ENCODE data around the gene DPP4. TPM values are rescaled to one million over a fixed set of nuclear protein-coding genes. Genes with fewer than 3 reads are reported as not detected.

The DPP4 gene
- total and polyA plus RNA-seq, 2 of the 13 experiments (the other 11 are each of a cell fraction or from before 2014, with no cell fraction given), result 39.4 to 109 TPM

GRCh38 chr2:162072976-162073887 lies 783 bp downstream of the DPP4 start (continued):
- TF ChIP-seq, protein P1, sequence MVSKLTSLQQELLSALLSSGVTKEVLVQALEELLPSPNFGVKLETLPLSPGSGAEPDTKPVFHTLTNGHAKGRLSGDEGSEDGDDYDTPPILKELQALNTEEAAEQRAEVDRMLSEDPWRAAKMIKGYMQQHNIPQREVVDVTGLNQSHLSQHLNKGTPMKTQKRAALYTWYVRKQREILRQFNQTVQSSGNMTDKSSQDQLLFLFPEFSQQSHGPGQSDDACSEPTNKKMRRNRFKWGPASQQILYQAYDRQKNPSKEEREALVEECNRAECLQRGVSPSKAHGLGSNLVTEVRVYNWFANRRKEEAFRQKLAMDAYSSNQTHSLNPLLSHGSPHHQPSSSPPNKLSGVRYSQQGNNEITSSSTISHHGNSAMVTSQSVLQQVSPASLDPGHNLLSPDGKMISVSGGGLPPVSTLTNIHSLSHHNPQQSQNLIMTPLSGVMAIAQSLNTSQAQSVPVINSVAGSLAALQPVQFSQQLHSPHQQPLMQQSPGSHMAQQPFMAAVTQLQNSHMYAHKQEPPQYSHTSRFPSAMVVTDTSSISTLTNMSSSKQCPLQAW (CRISPR knock-in tag; IDR thresholded peaks at IDR 0.05), result no peak
- TF ChIP-seq MED13 (CRISPR knock-in tag; IDR thresholded peaks at IDR 0.05) (no peak), ATF4 (CRISPR knock-in tag; IDR thresholded peaks at IDR 0.05) (no peak)

- ATAC-seq (no peak), DNase-seq (ENCODE audit: low spot score) (peak; percentile 59), FAIRE-seq (no peak)
- Histone ChIP-seq H3K79me2 (ENCODE audit: insufficient read depth, low read length) (peaks cover 15% of the 10 kb centered on the region), H3K4me1 (ENCODE audit: insufficient read depth, low read length) (peaks cover 78% of the 10 kb centered on the region), H3K4me2 (ENCODE audit: low read depth, low read length) (peak overlapping the region; percentile 99), H3K9me3 (ENCODE audit: low read length) (no peaks in the 10 kb centered on the region), H3K9ac (ENCODE audit: insufficient read depth, low read depth, low read length) (peak overlapping the region; percentile 75), H3K4me3 (replicated peaks in 1 of 3; ENCODE audit: insufficient read depth in 1 of 3, low read depth in 2 of 3, low read length in 3 of 3) (peak overlapping the region; percentile 71 to 89 (median 78); a peak in 5 of 6 replicates), H3K27ac (ENCODE audit: extremely low read length, insufficient read depth, low read length) (peak overlapping the region; percentile 13), H4K20me1 (ENCODE audit: insufficient read depth, low read length) (no peaks in the 10 kb centered on the region), H2AFZ (ENCODE audit: low read length) (no peak overlapping the region), H3K36me3 (replicated peaks in 1 of 2; ENCODE audit: control insufficient read depth in 1 of 2, insufficient read depth in 2 of 2, low read length in 2 of 2) (peaks cover 0 to 4% of the 10 kb centered on the region in 2 experiments; a peak in 2 of 5 replicates), H3K27me3 (ENCODE audit: control insufficient read depth in 1 of 2, insufficient read depth in 2 of 2, low read length in 2 of 2) (no peaks in the 10 kb centered on the region; a peak in 1 of 5 replicates)
- TSS peak; percentile 46 for BruUV-seq (replicated peaks)
- ChIA-PET POLR2A (interaction anchor here (1.3 to 4.8 kb wide), 6 partner anchors 11 to 60 kb away, joined by 3 to 41 read pairs (median 4); no protein-coding TSS in a partner anchor), CTCF (ENCODE audit: low intra/inter-chr PET ratio, low total read pairs) (no interaction called here)
- intact Hi-C loops (cut with micrococcal nuclease; ENCODE audit: unreplicated experiment) (no loop called here), in situ Hi-C loops (cut with HindIII; ENCODE audit: extremely low pct_ligation_motif_present, low pct_unique_long_range_greater_than_20kb) (no loop called here)
- TF ChIP-seq HMGA1 (CRISPR knock-in tag; conservative IDR thresholded peaks at IDR 0.05), result no peak
- peak in 1 of 2 experiments; percentile 34; a peak in 1 of 4 replicates for TF ChIP-seq NR2F1 (CRISPR knock-in tag; IDR thresholded peaks at IDR 0.05)
- TF ChIP-seq ZNF616 (CRISPR knock-in tag; IDR thresholded peaks at IDR 0.05; ENCODE audit: low read depth), result no peak
- TF ChIP-seq, protein P2, sequence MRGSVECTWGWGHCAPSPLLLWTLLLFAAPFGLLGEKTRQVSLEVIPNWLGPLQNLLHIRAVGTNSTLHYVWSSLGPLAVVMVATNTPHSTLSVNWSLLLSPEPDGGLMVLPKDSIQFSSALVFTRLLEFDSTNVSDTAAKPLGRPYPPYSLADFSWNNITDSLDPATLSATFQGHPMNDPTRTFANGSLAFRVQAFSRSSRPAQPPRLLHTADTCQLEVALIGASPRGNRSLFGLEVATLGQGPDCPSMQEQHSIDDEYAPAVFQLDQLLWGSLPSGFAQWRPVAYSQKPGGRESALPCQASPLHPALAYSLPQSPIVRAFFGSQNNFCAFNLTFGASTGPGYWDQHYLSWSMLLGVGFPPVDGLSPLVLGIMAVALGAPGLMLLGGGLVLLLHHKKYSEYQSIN (CRISPR knock-in tag; IDR thresholded peaks at IDR 0.05; ENCODE audit: borderline replicate concordance), result no peak
- no peak for TF ChIP-seq ZNF205 (CRISPR knock-in tag; IDR thresholded peaks at IDR 0.05)
- no peak for TF ChIP-seq FOXP1 (IDR thresholded peaks at IDR 0.05)
- peak; percentile 5; the same call in 1 of the 2 replicates for TF ChIP-seq FOXP1 (CRISPR knock-in tag; IDR thresholded peaks at IDR 0.05)
- TF ChIP-seq BRD4 (CRISPR knock-in tag; IDR thresholded peaks at IDR 0.05), result no peak
- TF ChIP-seq NFIB (CRISPR knock-in tag; IDR thresholded peaks at IDR 0.05; ENCODE audit: borderline replicate concordance), result no peak
- TF ChIP-seq ZNF703 (CRISPR knock-in tag; IDR thresholded peaks at IDR 0.05; ENCODE audit: borderline replicate concordance), result no peak
- no peak for TF ChIP-seq TRIM22 (IDR thresholded peaks at IDR 0.05)
- TF ChIP-seq EED (CRISPR knock-in tag; IDR thresholded peaks at IDR 0.05), result no peak
- TF ChIP-seq ZNF7 (CRISPR knock-in tag; IDR thresholded peaks at IDR 0.05), result no peak
- TF ChIP-seq HOXA9 (CRISPR knock-in tag; IDR thresholded peaks at IDR 0.05; ENCODE audit: borderline replicate concordance), result no peak
These were observed 1.8 kb downstream of the DPP4 start for GRCh38 chr2:162072181-162072702.
